Measurements from ENCODE around the gene PRSS53. TPM values are rescaled to one million over a fixed set of nuclear protein-coding genes. Genes with fewer than 3 reads are reported as not detected.

The PRSS53 gene
- total RNA-seq, 4 donors from 2014 or later: 0.93 to 1.9 (median 1.6) TPM

DNA sequence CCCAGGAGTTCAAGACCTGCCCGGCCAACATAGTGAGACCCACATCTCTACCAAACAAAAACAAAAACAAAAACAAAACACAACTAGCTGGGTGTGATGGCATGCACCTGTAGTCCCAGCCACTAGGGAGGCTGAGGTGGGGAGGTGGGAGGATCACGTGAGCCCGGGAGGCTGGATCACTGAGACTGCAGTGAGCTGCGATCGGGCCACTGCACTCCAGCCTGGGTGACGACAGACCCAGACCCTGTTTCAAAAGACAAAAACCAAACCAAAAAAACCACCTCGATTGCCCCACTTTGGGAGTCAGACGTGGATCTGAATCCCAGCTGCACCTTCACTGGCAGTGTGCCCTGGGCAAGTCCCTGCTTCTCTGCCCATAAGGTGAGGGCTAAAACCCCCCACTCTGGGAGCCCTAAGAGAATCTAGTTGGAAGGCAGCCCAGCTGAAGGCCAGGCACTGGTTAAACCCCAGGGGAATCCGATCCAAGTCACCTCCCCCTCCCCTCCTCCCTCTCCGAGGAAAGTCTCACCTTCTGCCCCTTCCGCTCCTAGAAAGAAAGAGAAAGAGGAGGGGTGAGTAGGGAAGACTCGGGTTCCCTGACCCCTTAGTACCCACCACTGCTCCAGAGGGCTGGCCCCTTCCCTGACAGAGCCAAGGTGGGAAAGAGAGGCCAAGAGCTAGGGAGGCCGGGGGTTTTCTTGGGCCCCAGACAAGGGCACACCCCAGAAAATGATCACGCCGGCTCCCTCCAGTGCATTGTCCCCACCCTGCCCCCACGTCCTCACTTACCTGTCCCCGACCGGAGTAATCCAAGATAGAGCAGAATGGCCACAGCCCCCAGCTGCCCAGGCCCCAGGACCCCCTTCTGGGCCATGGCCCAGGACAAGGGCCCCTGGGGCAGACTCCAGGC is 46.1 kb upstream of the PRSS53 start:
- Histone ChIP-seq H3K4me3 (replicated peaks in 1 of 3) (peak overlapping the region; percentile 65 to 80 (median 67)), H3K27me3 (no peaks in the 10 kb centered on the region), H3K27ac (peak overlapping the region; percentile 79 to 97 (median 90)), H3K36me3 (peaks cover 11 to 15% of the 10 kb centered on the region in 2 donors), H3K9me3 (no peaks in the 10 kb centered on the region), H3K4me1 (peaks cover 50 to 61% of the 10 kb centered on the region in 2 donors)
- peak; percentile 80 for DNase-seq
- intact Hi-C loops (cut with DNase I): no loop called here
- TF ChIP-seq POLR2A (IDR thresholded peaks at IDR 0.05): peak; percentile 25 to 67
- TF ChIP-seq, protein P1, sequence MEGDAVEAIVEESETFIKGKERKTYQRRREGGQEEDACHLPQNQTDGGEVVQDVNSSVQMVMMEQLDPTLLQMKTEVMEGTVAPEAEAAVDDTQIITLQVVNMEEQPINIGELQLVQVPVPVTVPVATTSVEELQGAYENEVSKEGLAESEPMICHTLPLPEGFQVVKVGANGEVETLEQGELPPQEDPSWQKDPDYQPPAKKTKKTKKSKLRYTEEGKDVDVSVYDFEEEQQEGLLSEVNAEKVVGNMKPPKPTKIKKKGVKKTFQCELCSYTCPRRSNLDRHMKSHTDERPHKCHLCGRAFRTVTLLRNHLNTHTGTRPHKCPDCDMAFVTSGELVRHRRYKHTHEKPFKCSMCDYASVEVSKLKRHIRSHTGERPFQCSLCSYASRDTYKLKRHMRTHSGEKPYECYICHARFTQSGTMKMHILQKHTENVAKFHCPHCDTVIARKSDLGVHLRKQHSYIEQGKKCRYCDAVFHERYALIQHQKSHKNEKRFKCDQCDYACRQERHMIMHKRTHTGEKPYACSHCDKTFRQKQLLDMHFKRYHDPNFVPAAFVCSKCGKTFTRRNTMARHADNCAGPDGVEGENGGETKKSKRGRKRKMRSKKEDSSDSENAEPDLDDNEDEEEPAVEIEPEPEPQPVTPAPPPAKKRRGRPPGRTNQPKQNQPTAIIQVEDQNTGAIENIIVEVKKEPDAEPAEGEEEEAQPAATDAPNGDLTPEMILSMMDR (IDR thresholded peaks at IDR 0.05): peak in 4 of 6 experiments; percentile 13 to 55 (median 31)
- 12 to 13% methylated on average over 16 to 17 of the region's 18 CpGs for WGBS, 2 donors

DNA sequence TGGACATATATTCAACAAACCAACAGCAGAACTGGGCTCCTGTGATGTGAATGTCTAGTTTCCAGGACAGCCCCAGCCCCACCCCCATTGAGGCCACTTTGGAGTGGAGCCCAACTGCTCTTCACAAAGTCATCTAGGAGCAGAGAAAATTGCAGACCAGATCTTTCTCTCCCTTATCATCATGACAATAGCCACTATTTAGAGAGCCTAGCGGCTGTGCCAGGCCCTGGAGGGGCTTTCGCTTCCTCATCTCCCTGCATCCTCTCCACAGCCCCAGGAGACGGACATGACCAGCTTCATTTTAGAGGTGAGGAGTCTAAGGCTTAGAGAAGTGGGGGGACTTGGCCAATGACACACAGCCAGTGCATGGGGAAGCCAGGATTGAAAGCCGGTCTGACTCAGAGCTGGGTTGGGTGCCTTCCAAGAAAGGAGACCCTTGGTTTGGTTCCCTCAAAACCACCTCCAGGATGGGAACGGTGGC is 45.4 kb upstream of the PRSS53 start:
- DNase-seq: peak; percentile 59 to 64
- Histone ChIP-seq H3K36me3 (peaks cover 11 to 15% of the 10 kb centered on the region in 2 donors), H3K9me3 (no peaks in the 10 kb centered on the region), H3K27me3 (no peaks in the 10 kb centered on the region), H3K27ac (peak overlapping the region; percentile 79 to 97 (median 90)), H3K4me3 (replicated peaks in 1 of 3) (peak overlapping the region in 1 of 3 donors; percentile 65), H3K4me1 (peaks cover 58 to 64% of the 10 kb centered on the region in 2 donors)
- intact Hi-C loops (cut with DNase I): no loop called here
- 24 to 26% methylated on average over 5 of the region's 5 CpGs for WGBS, 2 donors
- no peak for TF ChIP-seq POLR2A (IDR thresholded peaks at IDR 0.05)
- TF ChIP-seq, protein P1 (IDR thresholded peaks at IDR 0.05): no peak

DNA sequence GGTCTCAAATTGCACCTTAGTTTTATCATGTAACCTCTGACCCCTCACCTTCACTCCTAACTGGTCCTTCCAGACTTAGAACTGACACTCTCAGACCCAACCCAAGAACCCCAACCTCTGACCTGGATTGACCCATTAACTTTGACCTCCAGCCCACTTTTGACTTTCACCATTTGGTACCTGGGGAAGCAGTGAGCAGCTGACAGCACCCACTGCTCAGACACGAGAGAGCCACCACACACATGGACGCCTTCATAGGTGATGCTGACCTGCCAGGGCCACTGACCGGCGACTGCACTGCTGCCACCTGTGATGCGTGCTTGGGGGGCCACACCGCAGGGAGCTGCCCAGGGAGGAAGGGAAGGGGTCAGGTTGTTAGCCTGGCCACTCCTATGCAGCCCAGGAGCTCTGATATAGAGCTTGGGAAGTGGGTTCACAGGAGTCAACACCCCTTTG is 44.3 kb upstream of the PRSS53 start:
- TF ChIP-seq, protein P1 (IDR thresholded peaks at IDR 0.05): no peak
- no peak for TF ChIP-seq POLR2A (IDR thresholded peaks at IDR 0.05)
- 60 to 81% methylated on average over 1 to 6 of the region's 6 CpGs for WGBS, 2 donors
- no peak for DNase-seq

DNA sequence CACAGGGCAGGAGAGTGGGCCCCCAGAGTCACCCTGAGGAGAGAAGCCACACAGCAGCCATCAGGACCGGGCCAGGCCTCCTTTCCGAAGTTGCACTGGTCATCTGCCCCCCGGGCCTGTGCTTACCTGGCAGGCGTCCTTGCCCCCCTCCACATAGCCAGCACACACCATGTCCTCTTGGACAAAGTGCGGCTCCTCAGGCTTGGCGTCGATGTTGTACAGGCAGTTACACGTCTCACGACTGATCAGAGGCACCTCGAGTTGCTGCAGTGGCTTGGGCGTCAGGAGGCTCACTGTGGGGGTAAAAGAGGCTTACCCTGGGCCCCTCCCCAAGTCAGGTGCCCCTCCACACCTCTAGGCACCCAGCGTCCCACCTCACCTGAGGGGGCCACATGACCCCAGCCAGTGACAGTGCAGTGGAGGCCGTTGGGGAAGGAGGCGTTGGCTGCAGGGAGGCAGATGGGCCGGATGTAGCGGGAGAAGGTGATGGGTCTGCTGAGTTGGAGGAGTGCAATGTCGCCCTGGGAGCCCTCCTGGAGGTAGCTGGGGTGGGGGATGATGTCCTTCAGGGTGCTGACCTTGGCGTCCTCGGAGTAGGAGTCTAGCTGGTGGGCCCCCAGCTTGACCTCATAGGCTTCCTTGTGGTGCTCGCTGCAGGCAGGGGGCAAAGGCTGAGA is 43.7 kb upstream of the PRSS53 start:
- Histone ChIP-seq H3K36me3 (peaks cover 11 to 24% of the 10 kb centered on the region in 2 donors), H3K4me1 (peaks cover 64 to 69% of the 10 kb centered on the region in 2 donors), H3K9me3 (no peaks in the 10 kb centered on the region), H3K4me3 (replicated peaks in 1 of 3) (no peak overlapping the region), H3K27ac (peak overlapping the region in 2 of 3 donors; percentile 92 to 96), H3K27me3 (no peaks in the 10 kb centered on the region)
- TF ChIP-seq, protein P1 (IDR thresholded peaks at IDR 0.05): no peak
- no peak for TF ChIP-seq POLR2A (IDR thresholded peaks at IDR 0.05)
- DNase-seq: no peak
- intact Hi-C loops (cut with DNase I): no loop called here
- 87 to 88% methylated on average over 20 of the region's 20 CpGs for WGBS, 2 donors

More for the DNA sequence above, 44.3 kb upstream of the PRSS53 start:
- Histone ChIP-seq H3K9me3 (no peaks in the 10 kb centered on the region), H3K27me3 (no peaks in the 10 kb centered on the region), H3K27ac (peak overlapping the region in 2 of 3 donors; percentile 79 to 97), H3K36me3 (peaks cover 11 to 17% of the 10 kb centered on the region in 2 donors), H3K4me3 (replicated peaks in 1 of 3) (no peak overlapping the region), H3K4me1 (peaks cover 60 to 64% of the 10 kb centered on the region in 2 donors)
- intact Hi-C loops (cut with DNase I): no loop called here
